Ectodermal cell (in vitro differentiated cells): ENCODE measurements around the gene FOXF1. TPM values are rescaled to one million over a fixed set of nuclear protein-coding genes. Genes with fewer than 3 reads are reported as not detected.

ENCODE experiments used
- H3K27ac ChIP-seq: 2 replicates; pipeline ENCODE4 v1.7.0; 2013; ENCODE audit warnings: mild to moderate bottlenecking, low read depth, low read length; ENCODE audit not compliant: insufficient read depth, poor library complexity, severe bottlenecking
- H3K27me3 ChIP-seq: 2 replicates; pipeline ENCODE4 v1.7.0; 2013; ENCODE audit warnings: mild to moderate bottlenecking, low read length; ENCODE audit not compliant: insufficient read depth, control insufficient read depth, poor library complexity, severe bottlenecking
- H3K36me3 ChIP-seq: one replicate; pipeline ENCODE4 v1.7.0; 2013; ENCODE audit warnings: low read length; ENCODE audit not compliant: control insufficient read depth, insufficient read depth
- H3K4me1 ChIP-seq: one replicate; pipeline ENCODE4 v1.7.0; 2013; ENCODE audit warnings: low read length; ENCODE audit not compliant: control insufficient read depth, insufficient read depth
- H3K4me3 ChIP-seq: 2 replicates; pipeline ENCODE4 v1.7.0; 2013; ENCODE audit warnings: low read depth, low read length, control low read depth; ENCODE audit not compliant: insufficient read depth
- H3K9me3 ChIP-seq: 2 replicates; pipeline ENCODE4 v1.7.0; 2013; ENCODE audit warnings: mild to moderate bottlenecking, low read length, moderate library complexity; ENCODE audit not compliant: control insufficient read depth
- WGBS, 2 experiments: methylation state at CpG; one replicate each; pipeline ENCODE4 v1.1.7; 2013; ENCODE audit warnings: missing lambda C conversion rate in 2 of 2; 5-methylcytosine and 5-hydroxymethylcytosine counted together
- polyA plus RNA-seq, 4 experiments: library from polyadenylated mRNA; stranded (reverse); fragments of 50-300 nt; gene quantifications; one replicate each; pipeline ENCODE4 v1.2.3, GENCODE V29; 2013

Gene FOXF1
- polyA plus RNA-seq (2013, experiment 1 of 4), result 0.22 TPM
- 0.14 TPM for polyA plus RNA-seq (2013, experiment 2 of 4)
- 0.27 TPM for polyA plus RNA-seq (2013, experiment 3 of 4)
- 0.12 TPM for polyA plus RNA-seq (2013, experiment 4 of 4)

DNA sequence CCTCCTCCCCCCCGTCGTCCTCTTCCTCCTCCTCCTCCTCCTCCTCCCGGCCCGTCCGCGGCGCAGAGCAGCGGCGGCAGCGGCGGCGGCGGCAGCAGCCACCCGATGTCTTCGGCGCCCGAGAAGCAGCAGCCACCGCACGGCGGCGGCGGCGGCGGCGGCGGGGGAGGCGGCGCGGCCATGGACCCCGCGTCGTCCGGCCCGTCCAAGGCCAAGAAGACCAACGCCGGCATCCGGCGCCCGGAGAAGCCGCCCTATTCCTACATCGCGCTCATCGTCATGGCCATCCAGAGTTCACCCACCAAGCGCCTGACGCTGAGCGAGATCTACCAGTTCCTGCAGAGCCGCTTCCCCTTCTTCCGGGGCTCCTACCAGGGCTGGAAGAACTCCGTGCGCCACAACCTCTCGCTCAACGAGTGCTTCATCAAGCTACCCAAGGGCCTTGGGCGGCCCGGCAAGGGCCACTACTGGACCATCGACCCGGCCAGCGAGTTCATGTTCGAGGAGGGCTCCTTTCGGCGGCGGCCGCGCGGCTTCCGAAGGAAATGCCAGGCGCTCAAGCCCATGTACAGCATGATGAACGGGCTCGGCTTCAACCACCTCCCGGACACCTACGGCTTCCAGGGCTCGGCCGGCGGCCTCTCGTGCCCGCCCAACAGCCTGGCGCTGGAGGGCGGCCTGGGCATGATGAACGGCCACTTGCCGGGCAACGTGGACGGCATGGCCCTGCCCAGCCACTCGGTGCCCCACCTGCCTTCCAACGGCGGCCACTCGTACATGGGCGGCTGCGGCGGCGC is at the start of gene FOXF1:
FOXF1 (plus strand) TSS at position 63 of the 797 bp plus-strand sequence; CDS start at position 106, 43 bp downstream.
- Histone ChIP-seq H3K36me3 (no peaks in the 10 kb centered on the region), H3K27ac (no peak within 1 kb of the TSS), H3K4me3 (peak within 1 kb of the TSS; percentile 27), H3K4me1 (peaks cover 13% of the 10 kb centered on the region), H3K27me3 (peaks cover 100% of the 10 kb centered on the region), H3K9me3 (no peaks in the 10 kb centered on the region)
- 2% methylated on average over 88 to 89 of the region's 89 CpGs for WGBS, 2 experiments

- no peaks in the 10 kb centered on the region for H3K9me3 ChIP-seq
- H3K4me3 ChIP-seq, result no peak overlapping the region
- peaks cover 9% of the 10 kb centered on the region for H3K27me3 ChIP-seq
- no peak overlapping the region for H3K27ac ChIP-seq
- H3K4me1 ChIP-seq, result no peaks in the 10 kb centered on the region
- H3K36me3 ChIP-seq, result no peaks in the 10 kb centered on the region
These were observed 49.3 kb upstream of the FOXF1 start for GRCh38 chr16:86461037-86461436.

DNA sequence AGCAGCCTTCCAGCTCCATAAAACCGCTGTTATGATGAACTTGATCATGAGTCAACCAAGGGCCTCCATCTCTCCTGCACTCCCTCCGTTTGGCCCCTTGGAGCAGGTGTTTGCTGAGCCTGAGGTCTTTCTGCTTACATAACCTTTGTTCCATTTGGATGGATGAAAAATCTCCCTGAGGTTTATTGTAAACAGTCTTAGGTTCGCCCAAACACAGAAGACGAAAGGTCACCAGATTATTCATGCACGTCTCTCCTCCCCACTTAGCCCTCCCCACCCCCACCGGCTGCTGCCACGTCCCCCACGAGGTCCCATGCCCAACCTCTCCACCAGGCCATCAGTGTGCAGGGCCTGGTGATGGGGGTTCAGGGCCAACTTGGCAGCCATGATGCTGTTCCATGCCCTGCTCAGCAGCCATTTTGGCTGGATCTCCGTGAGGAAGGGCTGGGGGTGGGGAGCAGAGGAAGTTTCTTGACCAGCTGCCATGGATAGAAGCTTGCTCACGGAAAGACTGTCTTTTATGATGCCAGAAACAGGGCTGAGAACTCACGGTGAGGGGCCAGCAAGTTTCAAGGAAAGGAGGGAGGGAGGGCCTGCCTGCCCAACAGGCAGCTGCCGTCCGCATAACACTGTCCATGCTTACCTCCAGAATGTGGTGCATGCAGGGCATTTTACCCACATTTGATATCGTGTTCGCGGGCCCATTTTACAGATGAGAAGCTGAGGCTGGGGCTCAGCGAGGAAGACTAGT is 47.8 kb upstream of the FOXF1 start:
- no peaks in the 10 kb centered on the region for H3K36me3 ChIP-seq
- WGBS, 2 experiments, result 89 to 91% methylated on average over 17 of the region's 17 CpGs
- peaks cover 5% of the 10 kb centered on the region for H3K27me3 ChIP-seq
- no peaks in the 10 kb centered on the region for H3K9me3 ChIP-seq
- no peak overlapping the region for H3K27ac ChIP-seq
- H3K4me1 ChIP-seq, result no peaks in the 10 kb centered on the region
- H3K4me3 ChIP-seq, result no peak overlapping the region

DNA sequence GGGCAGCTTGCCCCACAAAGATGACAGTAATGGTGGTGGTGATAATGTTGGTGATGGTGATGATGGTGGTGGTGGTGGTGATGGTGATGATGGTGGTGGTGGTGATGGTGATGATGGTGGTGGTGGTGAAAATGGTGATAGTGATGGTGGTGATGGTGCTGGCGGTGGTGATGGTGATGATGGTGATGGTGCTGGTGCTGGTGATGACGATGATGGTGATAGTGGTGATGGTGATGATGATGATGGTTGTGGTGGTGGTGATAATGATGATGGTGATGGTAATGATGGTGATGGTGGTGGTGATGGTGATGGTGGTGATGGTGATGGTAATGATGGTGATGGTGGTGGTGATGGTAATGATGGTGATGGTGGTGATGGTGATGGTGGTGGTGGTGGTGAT is 46.3 kb upstream of the FOXF1 start:
- Histone ChIP-seq H3K9me3 (no peaks in the 10 kb centered on the region), H3K4me3 (no peak overlapping the region), H3K36me3 (no peaks in the 10 kb centered on the region), H3K27ac (no peak overlapping the region), H3K4me1 (no peaks in the 10 kb centered on the region), H3K27me3 (no peaks in the 10 kb centered on the region)
- 94 to 97% methylated on average over 2 of the region's 2 CpGs for WGBS, 2 experiments

- 88 to 90% methylated on average over 2 of the region's 2 CpGs for WGBS, 2 experiments
- no peaks in the 10 kb centered on the region for H3K36me3 ChIP-seq
- no peak overlapping the region for H3K27ac ChIP-seq
- H3K9me3 ChIP-seq, result no peaks in the 10 kb centered on the region
- H3K4me1 ChIP-seq, result no peaks in the 10 kb centered on the region
- H3K27me3 ChIP-seq, result no peaks in the 10 kb centered on the region
- no peak overlapping the region for H3K4me3 ChIP-seq
These were observed 44.9 kb upstream of the FOXF1 start for GRCh38 chr16:86465434-86465833.

DNA sequence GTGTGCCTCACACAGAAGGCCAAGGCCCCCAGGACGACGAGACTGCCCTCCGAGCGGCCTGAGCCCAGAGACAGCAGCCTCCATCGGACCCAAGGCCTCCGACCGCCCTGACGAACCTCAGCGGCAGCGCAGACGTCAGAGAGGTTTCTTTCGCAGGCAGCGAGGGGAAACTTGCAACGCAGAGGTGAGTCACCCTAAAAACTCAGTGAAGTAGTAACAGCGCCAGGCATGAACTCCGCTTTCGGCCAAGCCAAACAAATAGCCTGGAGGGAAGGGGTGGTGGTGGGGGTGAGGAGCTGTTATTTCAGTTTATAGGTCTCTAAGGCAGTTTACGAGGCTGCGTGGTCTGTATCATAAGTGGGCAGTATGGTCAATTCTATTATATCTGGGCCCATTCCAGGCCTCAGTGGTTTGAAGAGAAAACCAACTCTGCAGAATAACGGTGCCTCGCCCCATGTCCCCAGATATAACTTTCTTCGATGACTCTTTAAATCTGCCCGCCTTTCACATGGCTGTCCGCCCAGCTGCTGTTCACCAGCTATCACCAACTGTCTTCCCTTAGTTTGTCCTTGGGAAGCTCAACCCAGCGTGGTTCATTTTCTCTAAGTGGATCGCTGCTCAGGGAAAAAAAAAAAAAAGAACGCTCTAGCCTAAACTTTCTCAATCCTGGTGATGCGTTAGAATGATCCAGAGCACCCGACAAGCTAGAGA is 43.5 kb upstream of the FOXF1 start:
- no peak overlapping the region for H3K27ac ChIP-seq
- H3K4me1 ChIP-seq, result no peaks in the 10 kb centered on the region
- no peak overlapping the region for H3K4me3 ChIP-seq
- 94 to 96% methylated on average over 29 of the region's 29 CpGs for WGBS, 2 experiments
- no peaks in the 10 kb centered on the region for H3K9me3 ChIP-seq
- H3K36me3 ChIP-seq, result no peaks in the 10 kb centered on the region
- no peaks in the 10 kb centered on the region for H3K27me3 ChIP-seq

DNA sequence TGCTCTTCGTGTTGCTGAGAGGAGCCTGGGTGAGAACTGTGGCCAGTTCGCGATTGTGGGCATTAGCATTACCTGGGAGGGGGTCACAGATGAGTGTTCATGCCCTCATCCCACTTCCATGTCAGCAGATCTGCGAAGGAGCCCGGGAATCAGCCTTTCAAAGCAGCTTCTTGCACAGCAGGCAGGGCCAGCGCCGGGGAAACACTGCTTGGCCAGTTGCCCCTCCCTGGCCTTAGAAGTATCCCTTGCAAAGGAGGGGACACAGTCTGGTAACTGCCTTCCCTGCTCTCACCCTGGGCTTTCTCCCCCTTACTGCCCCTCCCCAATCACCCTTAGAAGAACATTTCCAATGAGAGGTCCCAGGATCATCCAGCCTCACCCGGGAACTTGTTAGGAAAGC is 42.8 kb upstream of the FOXF1 start:
- no peaks in the 10 kb centered on the region for H3K27me3 ChIP-seq
- no peaks in the 10 kb centered on the region for H3K4me1 ChIP-seq
- no peaks in the 10 kb centered on the region for H3K9me3 ChIP-seq
- H3K27ac ChIP-seq, result no peak overlapping the region
- H3K4me3 ChIP-seq, result no peak overlapping the region
- no peaks in the 10 kb centered on the region for H3K36me3 ChIP-seq
- 88 to 91% methylated on average over 8 of the region's 8 CpGs for WGBS, 2 experiments

DNA sequence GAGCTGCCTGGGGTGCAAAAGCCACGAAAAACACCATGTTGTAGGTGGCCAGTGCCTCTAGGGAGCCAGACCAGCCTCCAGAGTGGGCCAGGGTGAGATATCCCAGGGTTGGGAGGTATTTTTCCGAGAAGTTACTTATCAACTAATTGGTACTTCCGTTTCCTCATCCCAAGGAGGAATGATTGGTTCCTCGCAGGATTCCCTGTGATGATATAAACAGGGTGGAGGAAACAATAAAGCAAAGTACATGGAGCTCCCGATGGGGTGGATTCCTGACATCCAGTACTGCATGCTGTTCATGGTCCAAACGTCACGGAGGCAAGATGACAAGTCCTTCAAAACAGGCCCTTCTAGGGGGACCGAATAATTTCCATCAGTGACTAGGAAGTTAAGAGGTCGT is 39.4 kb upstream of the FOXF1 start:
- 89 to 90% methylated on average over 9 of the region's 9 CpGs for WGBS, 2 experiments
- no peaks in the 10 kb centered on the region for H3K9me3 ChIP-seq

DNA sequence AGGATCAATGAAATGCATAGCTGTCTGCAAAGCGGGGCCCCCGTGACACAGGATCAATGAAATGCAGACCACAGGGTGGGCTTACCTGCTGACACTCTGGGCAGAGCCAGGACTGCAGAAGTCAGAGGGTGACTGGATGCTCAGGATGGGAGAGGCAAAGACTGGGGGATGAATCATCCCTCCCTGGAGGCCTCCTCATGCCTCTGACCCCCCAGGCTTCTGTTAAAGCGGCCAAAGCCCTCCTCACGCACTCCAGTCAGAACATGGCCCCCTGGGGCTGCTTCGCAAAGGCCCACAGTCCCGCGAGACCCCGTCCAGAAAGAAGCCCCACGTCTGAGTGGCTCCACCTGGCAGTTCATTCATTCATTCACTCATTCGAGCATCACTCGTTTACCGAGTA is 38.4 kb upstream of the FOXF1 start:
- Histone ChIP-seq H3K9me3 (no peaks in the 10 kb centered on the region), H3K4me3 (no peak overlapping the region), H3K27ac (no peak overlapping the region), H3K4me1 (no peaks in the 10 kb centered on the region), H3K36me3 (no peaks in the 10 kb centered on the region), H3K27me3 (peaks cover 4% of the 10 kb centered on the region)
- 92 to 94% methylated on average over 12 of the region's 12 CpGs for WGBS, 2 experiments

More for the DNA sequence above, 39.4 kb upstream of the FOXF1 start:
- no peak overlapping the region for H3K4me3 ChIP-seq
- no peak overlapping the region for H3K27ac ChIP-seq
- H3K36me3 ChIP-seq, result no peaks in the 10 kb centered on the region
- peaks cover 4% of the 10 kb centered on the region for H3K27me3 ChIP-seq
- H3K4me1 ChIP-seq, result no peaks in the 10 kb centered on the region

DNA sequence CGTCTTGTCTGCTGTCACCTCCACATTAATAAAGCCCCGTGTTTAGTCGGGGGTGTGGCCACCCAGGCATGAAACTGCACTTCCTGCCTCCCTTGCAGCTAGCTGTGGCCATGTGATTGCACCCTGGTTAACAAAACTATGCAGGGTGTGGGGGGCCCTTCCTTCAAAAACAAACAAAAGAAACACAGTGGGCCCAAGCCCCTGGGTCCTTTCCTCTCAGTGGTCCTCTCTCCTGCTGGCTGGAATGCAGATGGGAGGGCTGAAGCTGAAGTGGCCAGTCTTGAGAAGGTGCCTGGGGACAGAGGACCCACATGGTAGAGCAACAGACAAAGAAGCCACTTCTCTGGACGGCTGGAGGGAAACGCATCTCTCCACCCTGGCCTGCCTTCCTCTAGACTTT is 38.0 kb upstream of the FOXF1 start:
- Histone ChIP-seq H3K4me3 (no peak overlapping the region), H3K4me1 (no peaks in the 10 kb centered on the region), H3K9me3 (no peaks in the 10 kb centered on the region), H3K27ac (no peak overlapping the region), H3K27me3 (peaks cover 4% of the 10 kb centered on the region), H3K36me3 (no peaks in the 10 kb centered on the region)
- 92 to 95% methylated on average over 5 of the region's 5 CpGs for WGBS, 2 experiments
